Kidney (tissue), 14 donors: Measurements from ENCODE around the gene TPI1. TPM values are rescaled to one million over a fixed set of nuclear protein-coding genes. Genes with fewer than 3 reads are reported as not detected.
A peak's percentile ranks its signal among the peaks of the same experiment; 100 is the strongest.

ENCODE experiments used
- DNase-seq, 5 donors: peaks; one replicate each; pipeline ENCODE4 v3.0.0-alpha.2; 2013 to 2020
- FAIRE-seq: peaks from 2 replicates; lab custom pipeline; 2012; peaks lifted over from hg19 to GRCh38; lab: Jason Lieb, UNC
- H3K27ac ChIP-seq, 2 donors: one replicate each; pipeline ENCODE4 v1.7.0; 2013; ENCODE audit warnings: low read depth in 2 of 2, low read length in 2 of 2, inconsistent platforms in 1 of 2
- H3K27me3 ChIP-seq: one replicate; pipeline ENCODE4 v1.7.1; 2013; ENCODE audit warnings: low read length, inconsistent platforms; ENCODE audit not compliant: control insufficient read depth, insufficient read depth
- H3K36me3 ChIP-seq, 3 donors: one replicate each; pipeline versions ENCODE4 v1.7.0 to v1.7.1; 2013; ENCODE audit warnings: low read length in 3 of 3, control low read depth in 1 of 3, inconsistent platforms in 1 of 3; ENCODE audit not compliant: insufficient read depth in 3 of 3, control insufficient read depth in 2 of 3
- H3K4me1 ChIP-seq, 3 donors: one replicate each; pipeline versions ENCODE4 v1.7.0 to v1.7.1; 2013; ENCODE audit warnings: low read length in 3 of 3, inconsistent platforms in 1 of 3, low read depth in 1 of 3; ENCODE audit not compliant: control insufficient read depth in 2 of 3, insufficient read depth in 2 of 3
- H3K4me3 ChIP-seq, 3 donors: one replicate each; pipeline versions ENCODE4 v1.7.0 to v1.8.1; 2013; ENCODE audit warnings: low read length in 3 of 3, control low read depth in 1 of 3, inconsistent platforms in 1 of 3
- H3K9ac ChIP-seq, 3 donors: one replicate each; pipeline versions ENCODE4 v1.7.0 to v1.7.1; 2013; ENCODE audit warnings: low read length in 3 of 3, control low read depth in 1 of 3, inconsistent platforms in 1 of 3
- H3K9me3 ChIP-seq, 3 donors: one replicate each; pipeline versions ENCODE4 v1.7.0 to v1.7.1; 2013; ENCODE audit warnings: low read length in 3 of 3, control low read depth in 1 of 3, inconsistent platforms in 1 of 3; ENCODE audit not compliant: control insufficient read depth in 2 of 3, insufficient read depth in 1 of 3
- intact Hi-C: fragments of 100-400 bp; cut with DNase I; formaldehyde crosslinking; loops from one replicate; pipeline ENCODE4 v1.11.1; 2022
- polyA plus RNA-seq: library from polyadenylated mRNA; stranded (reverse); fragments of 350-450 nt; fragmentation: Illumina TruSeq; extraction: RNeasy Lipid Tissue Mini Kit (QIAGEN cat#74804); gene quantifications from one replicate; pipeline ENCODE4 v1.2.3, GENCODE V29; 2014; ENCODE audit warnings: low read depth, low replicate concordance; ENCODE audit not compliant: insufficient read depth
- total RNA-seq: library from RNA; stranded (reverse); fragmentation: NEBNext Ultra II Directional; extraction: Animal tissue kit (Norgen Biotek cat#: 25700); gene quantifications from one replicate; pipeline ENCODE4 v1.2.1, GENCODE V29; 2021
- TF ChIP-seq, protein P1 (sequence below): IDR thresholded peaks from 3 replicates; pipeline ENCODE4 v1.5.1; 2012; ENCODE audit warnings: mild to moderate bottlenecking, moderate library complexity, borderline replicate concordance; ENCODE audit not compliant: insufficient read depth; ENCODE audit errors: extremely low read depth
- donor health status: control.
- donor health status: control.
- donor health status: control.
- donor health status: control.
- donor health status: control.
- donor health status: DM: yes; HTN: yes; CAD: no.
- donor health status: Normal renal cell carcinoma (clear cell type).

The TPI1 gene
- total and polyA plus RNA-seq, 2 donors from 2014 or later = 437 to 1,220 TPM

GRCh38 chr12:6847676-6848075 lies 19.7 kb upstream of the TPI1 start:
- no peaks in the 10 kb centered on the region for H3K27me3 ChIP-seq
- peaks cover 0 to 6% (median 0%) of the 10 kb centered on the region in 3 donors for H3K4me1 ChIP-seq
- no peak overlapping the region for H3K9ac ChIP-seq
- TF ChIP-seq, protein P1, sequence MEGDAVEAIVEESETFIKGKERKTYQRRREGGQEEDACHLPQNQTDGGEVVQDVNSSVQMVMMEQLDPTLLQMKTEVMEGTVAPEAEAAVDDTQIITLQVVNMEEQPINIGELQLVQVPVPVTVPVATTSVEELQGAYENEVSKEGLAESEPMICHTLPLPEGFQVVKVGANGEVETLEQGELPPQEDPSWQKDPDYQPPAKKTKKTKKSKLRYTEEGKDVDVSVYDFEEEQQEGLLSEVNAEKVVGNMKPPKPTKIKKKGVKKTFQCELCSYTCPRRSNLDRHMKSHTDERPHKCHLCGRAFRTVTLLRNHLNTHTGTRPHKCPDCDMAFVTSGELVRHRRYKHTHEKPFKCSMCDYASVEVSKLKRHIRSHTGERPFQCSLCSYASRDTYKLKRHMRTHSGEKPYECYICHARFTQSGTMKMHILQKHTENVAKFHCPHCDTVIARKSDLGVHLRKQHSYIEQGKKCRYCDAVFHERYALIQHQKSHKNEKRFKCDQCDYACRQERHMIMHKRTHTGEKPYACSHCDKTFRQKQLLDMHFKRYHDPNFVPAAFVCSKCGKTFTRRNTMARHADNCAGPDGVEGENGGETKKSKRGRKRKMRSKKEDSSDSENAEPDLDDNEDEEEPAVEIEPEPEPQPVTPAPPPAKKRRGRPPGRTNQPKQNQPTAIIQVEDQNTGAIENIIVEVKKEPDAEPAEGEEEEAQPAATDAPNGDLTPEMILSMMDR = no peak
- H3K36me3 ChIP-seq = peaks cover 0 to 2% (median 0%) of the 10 kb centered on the region in 3 donors
- no peak for FAIRE-seq
- H3K9me3 ChIP-seq = no peaks in the 10 kb centered on the region
- intact Hi-C loops = no loop called here
- H3K27ac ChIP-seq = no peak overlapping the region
- H3K4me3 ChIP-seq = no peak overlapping the region
- DNase-seq = no peak

DNA sequence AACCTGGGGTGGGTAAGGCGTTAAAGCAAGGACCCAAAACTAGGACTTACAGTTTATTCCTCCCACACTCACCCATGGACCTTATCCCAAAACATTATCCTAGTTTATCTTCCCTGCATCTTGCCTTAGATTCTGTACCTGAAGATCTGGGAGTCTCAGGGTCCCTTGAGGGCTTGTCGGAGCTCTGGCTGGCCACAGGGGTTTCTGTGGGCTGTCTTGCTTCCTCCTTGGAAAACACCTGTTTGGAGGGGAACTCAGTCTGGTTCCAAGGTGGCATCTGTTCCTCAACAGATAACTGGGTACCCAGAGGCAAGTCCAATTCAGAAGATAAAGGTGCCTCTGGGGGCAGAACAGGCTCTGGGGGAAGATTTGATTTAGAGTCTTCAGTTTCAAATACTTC lies 17.9 kb upstream of the TPI1 start:
- TF ChIP-seq, protein P1 = no peak
- no peaks in the 10 kb centered on the region for H3K9me3 ChIP-seq
- FAIRE-seq (no peak), DNase-seq (peak in 1 of 5 donors; percentile 26)
- peaks cover 0 to 11% (median 6%) of the 10 kb centered on the region in 3 donors for H3K4me1 ChIP-seq
- no peaks in the 10 kb centered on the region for H3K27me3 ChIP-seq
- intact Hi-C loops = no loop called here
- peaks cover 0 to 2% (median 0%) of the 10 kb centered on the region in 3 donors for H3K36me3 ChIP-seq
- no peak overlapping the region for H3K9ac ChIP-seq
- H3K27ac ChIP-seq = no peak overlapping the region
- no peak overlapping the region for H3K4me3 ChIP-seq

GRCh38 chr12:6849976-6850560 lies 17.3 kb upstream of the TPI1 start:
- Histone ChIP-seq H3K9ac (no peak overlapping the region), H3K9me3 (no peaks in the 10 kb centered on the region), H3K36me3 (peaks cover 0 to 4% (median 0%) of the 10 kb centered on the region in 3 donors), H3K27ac (no peak overlapping the region), H3K4me3 (no peak overlapping the region), H3K27me3 (no peaks in the 10 kb centered on the region), H3K4me1 (peaks cover 0 to 11% (median 6%) of the 10 kb centered on the region in 3 donors)
- intact Hi-C loops = no loop called here
- TF ChIP-seq, protein P1 = no peak
- DNase-seq = peak in 1 of 5 donors; percentile 59
- FAIRE-seq = no peak
